ENCODE results near the gene CCDC91.

- TF ChIP-seq, protein P1, sequence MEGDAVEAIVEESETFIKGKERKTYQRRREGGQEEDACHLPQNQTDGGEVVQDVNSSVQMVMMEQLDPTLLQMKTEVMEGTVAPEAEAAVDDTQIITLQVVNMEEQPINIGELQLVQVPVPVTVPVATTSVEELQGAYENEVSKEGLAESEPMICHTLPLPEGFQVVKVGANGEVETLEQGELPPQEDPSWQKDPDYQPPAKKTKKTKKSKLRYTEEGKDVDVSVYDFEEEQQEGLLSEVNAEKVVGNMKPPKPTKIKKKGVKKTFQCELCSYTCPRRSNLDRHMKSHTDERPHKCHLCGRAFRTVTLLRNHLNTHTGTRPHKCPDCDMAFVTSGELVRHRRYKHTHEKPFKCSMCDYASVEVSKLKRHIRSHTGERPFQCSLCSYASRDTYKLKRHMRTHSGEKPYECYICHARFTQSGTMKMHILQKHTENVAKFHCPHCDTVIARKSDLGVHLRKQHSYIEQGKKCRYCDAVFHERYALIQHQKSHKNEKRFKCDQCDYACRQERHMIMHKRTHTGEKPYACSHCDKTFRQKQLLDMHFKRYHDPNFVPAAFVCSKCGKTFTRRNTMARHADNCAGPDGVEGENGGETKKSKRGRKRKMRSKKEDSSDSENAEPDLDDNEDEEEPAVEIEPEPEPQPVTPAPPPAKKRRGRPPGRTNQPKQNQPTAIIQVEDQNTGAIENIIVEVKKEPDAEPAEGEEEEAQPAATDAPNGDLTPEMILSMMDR (tag by site-specific recombination; IDR thresholded peaks at IDR 0.05): no peak
- TF ChIP-seq ZNF366 (tag by site-specific recombination; conservative IDR thresholded peaks at IDR 0.05) (no peak), BCL11A (tag by site-specific recombination; IDR thresholded peaks at IDR 0.05; ENCODE audit: low read depth) (no peak), ZBTB8A (tag by site-specific recombination; IDR thresholded peaks at IDR 0.05) (no peak), ATF2 (tag by site-specific recombination; IDR thresholded peaks at IDR 0.05; ENCODE audit: low read depth) (no peak), REST (tag by site-specific recombination; IDR thresholded peaks at IDR 0.05) (no peak), ZBTB6 (tag by site-specific recombination; IDR thresholded peaks at IDR 0.05) (no peak), ZNF174 (tag by site-specific recombination; IDR thresholded peaks at IDR 0.05) (no peak), ZBTB44 (tag by site-specific recombination; IDR thresholded peaks at IDR 0.05) (no peak), HOXA7 (CRISPR knock-in tag; IDR thresholded peaks at IDR 0.05; ENCODE audit: borderline replicate concordance) (no peak)
Measured at GRCh38 chr12:28306535-28306934, 116.3 kb downstream of the CCDC91 start.

Data from HEK293 (cell line).